ENCODE data around the gene RNF126. TPM values are rescaled to one million over a fixed set of nuclear protein-coding genes. Genes with fewer than 3 reads are reported as not detected.
"Not testable (repeated sequence)": the region's sequence is repeated elsewhere in the genome, so short reads cannot be mapped to it uniquely, and the experiment has no call there.

RNF126 gene
- total RNA-seq, 6 experiments from 2014 or later: 18.3 to 85.0 (median 28.8) TPM

- ATAC-seq: no peak
- WGBS (ENCODE audit: insufficient coverage, low coverage, low lambda C conversion rate, missing lambda C conversion rate): 93% methylated on average over 14 of the region's 30 CpGs
- H3K4me3 ChIP-seq: no peak overlapping the region
- DNase-seq: no peak
- H3K36me3 ChIP-seq: peaks cover 0 to 21% (median 3%) of the 10 kb centered on the region in 4 donors
- intact Hi-C loops (cut with DNase I): no loop called here
- no peaks in the 10 kb centered on the region for H3K9me3 ChIP-seq
- H3K27me3 ChIP-seq: no peaks in the 10 kb centered on the region
- no peak overlapping the region for H3K27ac ChIP-seq
- H3K4me1 ChIP-seq: peaks cover 0 to 13% (median 6%) of the 10 kb centered on the region in 4 donors
- no peak for TF ChIP-seq POLR2A (IDR thresholded peaks at IDR 0.05)
- TF ChIP-seq, protein P1, sequence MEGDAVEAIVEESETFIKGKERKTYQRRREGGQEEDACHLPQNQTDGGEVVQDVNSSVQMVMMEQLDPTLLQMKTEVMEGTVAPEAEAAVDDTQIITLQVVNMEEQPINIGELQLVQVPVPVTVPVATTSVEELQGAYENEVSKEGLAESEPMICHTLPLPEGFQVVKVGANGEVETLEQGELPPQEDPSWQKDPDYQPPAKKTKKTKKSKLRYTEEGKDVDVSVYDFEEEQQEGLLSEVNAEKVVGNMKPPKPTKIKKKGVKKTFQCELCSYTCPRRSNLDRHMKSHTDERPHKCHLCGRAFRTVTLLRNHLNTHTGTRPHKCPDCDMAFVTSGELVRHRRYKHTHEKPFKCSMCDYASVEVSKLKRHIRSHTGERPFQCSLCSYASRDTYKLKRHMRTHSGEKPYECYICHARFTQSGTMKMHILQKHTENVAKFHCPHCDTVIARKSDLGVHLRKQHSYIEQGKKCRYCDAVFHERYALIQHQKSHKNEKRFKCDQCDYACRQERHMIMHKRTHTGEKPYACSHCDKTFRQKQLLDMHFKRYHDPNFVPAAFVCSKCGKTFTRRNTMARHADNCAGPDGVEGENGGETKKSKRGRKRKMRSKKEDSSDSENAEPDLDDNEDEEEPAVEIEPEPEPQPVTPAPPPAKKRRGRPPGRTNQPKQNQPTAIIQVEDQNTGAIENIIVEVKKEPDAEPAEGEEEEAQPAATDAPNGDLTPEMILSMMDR (IDR thresholded peaks at IDR 0.05): no peak
Observed at GRCh38 chr19:629961-630714, 32.9 kb downstream of the RNF126 start.

DNA sequence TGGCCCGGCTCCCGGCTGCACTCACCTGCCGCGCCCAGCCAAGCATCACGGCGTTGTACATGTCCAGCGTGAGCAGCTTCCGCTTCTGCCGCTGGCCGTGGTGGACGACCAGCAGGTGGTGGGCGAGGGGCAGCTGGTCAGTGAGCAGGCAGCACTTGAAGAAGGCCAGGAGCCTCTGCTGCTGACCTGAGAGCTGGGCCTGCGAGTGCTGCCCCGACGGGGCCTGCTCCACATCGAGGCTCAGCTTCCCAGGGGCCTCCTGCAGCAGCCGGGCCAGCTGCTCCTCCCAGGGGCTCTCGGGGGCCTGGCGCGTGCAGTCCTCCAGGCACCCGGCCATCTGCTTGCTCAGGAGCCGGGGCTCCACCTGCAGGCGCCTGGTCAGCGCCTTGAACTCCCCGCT, 33.5 kb downstream of the RNF126 start:
- DNase-seq; H3K9me3 ChIP-seq; H3K27me3 ChIP-seq; H3K4me3 ChIP-seq; ATAC-seq; H3K27ac ChIP-seq; intact Hi-C loops (cut with DNase I): not testable (repeated sequence)
- Histone ChIP-seq H3K4me1 (peaks cover 0 to 13% (median 6%) of the 10 kb centered on the region in 4 donors), H3K36me3 (peaks cover 0 to 26% (median 7%) of the 10 kb centered on the region in 4 donors)
- 81% methylated on average over 6 of the region's 25 CpGs for WGBS (ENCODE audit: insufficient coverage, low coverage, low lambda C conversion rate, missing lambda C conversion rate)

DNA sequence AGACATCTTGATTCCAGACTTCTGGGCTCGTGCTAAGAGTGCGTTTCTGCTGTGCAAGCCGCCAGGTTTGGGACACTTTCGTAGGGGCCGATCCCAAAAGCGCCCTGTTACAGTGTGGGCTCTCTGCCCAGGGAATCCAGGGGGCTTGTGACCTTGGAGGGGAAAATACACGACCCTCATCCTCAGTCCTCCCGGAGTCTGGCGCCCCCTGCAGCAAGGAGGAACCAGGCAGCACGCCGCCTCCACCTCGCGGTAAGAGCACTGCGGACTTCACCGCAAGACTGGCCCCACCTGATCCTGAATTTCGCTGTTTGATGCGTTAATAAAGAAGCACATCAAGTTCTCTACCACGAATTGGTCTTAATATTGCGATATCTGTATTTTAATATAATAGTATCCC, 34.8 kb downstream of the RNF126 start:
- H3K27ac ChIP-seq: no peak overlapping the region
- intact Hi-C loops (cut with DNase I): no loop called here
- no peak overlapping the region for H3K4me3 ChIP-seq
- no peak for TF ChIP-seq POLR2A (IDR thresholded peaks at IDR 0.05)
- TF ChIP-seq, protein P1 (IDR thresholded peaks at IDR 0.05): peak in 1 of 4 donors; percentile 11
- H3K4me1 ChIP-seq: peaks cover 0 to 6% (median 3%) of the 10 kb centered on the region in 4 donors
- H3K36me3 ChIP-seq: peaks cover 0 to 34% (median 8%) of the 10 kb centered on the region in 4 donors
- DNase-seq: no peak
- H3K9me3 ChIP-seq: no peaks in the 10 kb centered on the region
- ATAC-seq: no peak
- no peaks in the 10 kb centered on the region for H3K27me3 ChIP-seq
- 83% methylated on average over 4 of the region's 19 CpGs for WGBS (ENCODE audit: insufficient coverage, low coverage, low lambda C conversion rate, missing lambda C conversion rate)

DNA sequence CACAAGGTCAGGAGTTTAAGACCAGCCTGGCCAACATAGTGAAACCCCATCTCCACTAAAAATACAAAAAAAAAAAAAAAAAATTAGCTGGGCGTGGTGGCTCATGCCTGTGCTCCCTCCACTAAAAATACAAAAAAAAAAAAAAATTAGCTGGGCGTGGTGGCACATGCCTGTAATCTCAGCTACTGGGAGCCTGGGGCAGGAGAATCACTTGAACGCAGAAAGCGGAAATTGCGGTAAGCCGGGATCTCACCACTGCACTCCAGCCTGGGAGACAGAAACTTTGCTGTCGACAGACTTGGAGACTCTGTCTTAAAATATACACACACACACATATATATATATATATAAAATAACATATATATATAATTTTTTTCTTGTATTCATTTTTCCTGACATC, 36.4 kb downstream of the RNF126 start:
- ATAC-seq; H3K4me1 ChIP-seq; DNase-seq; H3K27me3 ChIP-seq; H3K4me3 ChIP-seq; H3K27ac ChIP-seq; H3K9me3 ChIP-seq; intact Hi-C loops (cut with DNase I): not testable (repeated sequence)
- WGBS (ENCODE audit: insufficient coverage, low coverage, low lambda C conversion rate, missing lambda C conversion rate): 92% methylated on average over 7 of the region's 7 CpGs
- H3K36me3 ChIP-seq: peaks cover 0 to 38% (median 8%) of the 10 kb centered on the region in 4 donors

DNA sequence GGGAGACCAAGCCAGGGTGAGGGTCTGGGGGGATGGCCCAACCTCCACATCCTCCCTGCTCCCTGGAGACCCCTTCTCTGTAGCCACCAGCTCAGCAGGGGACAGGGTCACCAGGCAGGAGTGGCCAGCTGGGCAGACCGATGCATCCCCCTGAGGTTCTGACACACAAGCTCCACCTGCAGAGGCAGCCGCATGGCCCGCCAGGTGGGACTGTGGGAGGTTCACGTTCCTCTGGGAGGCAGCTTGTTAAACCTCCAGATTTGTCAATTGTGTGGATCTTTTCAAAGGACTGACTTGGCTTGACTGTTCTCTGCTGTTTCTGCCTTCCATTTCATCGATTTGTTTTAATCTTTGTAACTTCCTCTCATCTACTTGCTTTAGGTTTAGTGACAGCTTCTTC, 37.8 kb downstream of the RNF126 start:
- Histone ChIP-seq H3K27ac (no peak overlapping the region), H3K9me3 (no peaks in the 10 kb centered on the region), H3K27me3 (no peaks in the 10 kb centered on the region), H3K4me1 (no peaks in the 10 kb centered on the region), H3K36me3 (peaks cover 0 to 47% (median 9%) of the 10 kb centered on the region in 4 donors), H3K4me3 (no peak overlapping the region)
- TF ChIP-seq, protein P1 (IDR thresholded peaks at IDR 0.05): no peak
- no peak for TF ChIP-seq POLR2A (IDR thresholded peaks at IDR 0.05)
- ATAC-seq (no peak), DNase-seq (no peak)
- 100% methylated on average over 1 of the region's 5 CpGs for WGBS (ENCODE audit: insufficient coverage, low coverage, low lambda C conversion rate, missing lambda C conversion rate)
- intact Hi-C loops (cut with DNase I): no loop called here
